NCI-H2107 treated with DMSO at 0.1 percent for 48 hours (cell line): Measurements from ENCODE around the gene SLC6A15.

Source experiments
- DNase-seq: peaks from one replicate; lab custom pipeline; 2025; ENCODE audit not compliant: unreplicated experiment; lab: John Stamatoyannopoulos, UW

SLC6A15 gene

GRCh38 chr12:84912198-84913128 lies at the start of gene SLC6A15:
TSS of gene SLC6A15 (minus strand) at chr12:84912799. CDS start at chr12:84892120, 20,679 bp downstream.
- no peak for DNase-seq

DNA sequence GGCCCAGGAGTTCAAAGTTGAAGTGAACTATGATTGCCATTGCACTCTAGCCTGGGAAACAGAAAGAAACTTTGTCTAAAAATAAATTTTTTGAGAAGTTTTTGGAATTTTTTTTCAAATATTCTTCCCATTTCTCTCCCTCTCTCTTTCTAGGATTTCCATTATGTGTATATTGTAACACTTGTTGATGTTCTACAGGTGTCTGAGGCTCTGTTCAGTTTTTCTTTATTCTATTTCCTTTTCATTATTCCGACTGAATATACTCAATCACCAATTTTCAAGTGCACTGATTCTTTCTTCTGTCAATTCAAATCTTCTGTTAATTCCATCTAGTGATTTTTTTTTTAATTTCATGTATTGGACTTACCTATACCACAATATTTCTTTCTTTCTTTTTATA lies 48.3 kb upstream of the SLC6A15 start:
- DNase-seq, result no peak

DNA sequence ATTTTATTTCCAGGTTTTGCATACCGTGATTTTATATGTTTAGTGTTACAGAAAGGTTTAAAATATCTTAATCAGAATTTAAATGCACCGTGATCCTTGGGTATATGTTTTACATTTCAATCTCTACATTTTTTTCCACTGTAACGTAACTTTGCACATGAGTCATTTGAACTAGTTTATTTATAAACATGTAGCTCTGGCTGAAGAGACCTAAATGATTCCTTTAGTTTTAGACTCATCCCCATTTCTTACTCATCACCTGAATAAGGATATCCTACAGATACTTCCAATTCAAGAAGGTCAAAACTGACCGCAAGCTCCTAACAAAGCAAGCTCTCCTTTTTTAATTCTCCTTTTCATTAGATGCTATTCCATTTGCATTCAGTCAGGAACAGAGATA lies 42.7 kb upstream of the SLC6A15 start:
- DNase-seq, result no peak

DNA sequence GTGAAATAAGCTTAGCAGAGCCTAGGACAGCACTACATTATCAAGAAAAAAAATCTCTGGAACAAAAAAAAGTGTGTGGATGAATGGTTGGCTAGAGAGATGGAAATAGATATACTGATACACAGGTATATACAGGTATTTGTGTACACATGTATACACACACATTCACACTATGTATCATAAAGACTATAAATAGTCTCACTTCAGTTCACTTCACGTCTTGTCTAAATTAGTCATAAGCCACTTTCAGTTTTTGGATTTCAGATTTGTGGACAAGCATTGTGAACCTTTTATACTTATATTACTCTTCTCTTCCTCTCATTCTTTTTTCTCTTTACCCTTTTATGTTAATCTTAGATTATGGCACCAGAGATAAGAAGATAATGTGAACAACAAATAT lies 41.8 kb upstream of the SLC6A15 start:
- DNase-seq, result no peak

- DNase-seq, result no peak
Observed at GRCh38 chr12:84950971-84951546, 38.5 kb upstream of the SLC6A15 start.

GRCh38 chr12:84946753-84947152 lies 34.2 kb upstream of the SLC6A15 start:
- DNase-seq, result no peak

DNA sequence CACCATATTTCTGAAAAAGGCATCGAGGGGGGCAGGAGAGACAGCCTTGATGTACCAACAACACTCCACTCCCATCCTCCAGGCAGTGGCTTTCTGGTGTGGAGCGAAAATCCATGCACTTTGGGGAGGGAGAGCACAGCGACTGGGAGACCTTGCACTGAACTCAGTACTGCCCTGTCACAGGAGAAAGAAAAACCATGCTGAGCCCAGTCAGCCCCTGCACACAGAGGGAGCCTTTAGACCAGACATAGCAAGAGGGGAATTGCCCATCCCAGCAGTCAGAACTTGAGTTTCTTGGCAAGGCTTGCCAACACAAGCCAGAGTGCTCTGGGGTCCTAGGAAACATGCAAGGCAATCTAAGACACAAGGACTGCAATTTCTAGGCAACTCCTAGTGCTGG lies 24.8 kb upstream of the SLC6A15 start:
- DNase-seq, result no peak

GRCh38 chr12:84929501-84929900 lies 16.9 kb upstream of the SLC6A15 start:
- DNase-seq, result no peak

GRCh38 chr12:84924981-84925380 lies 12.4 kb upstream of the SLC6A15 start:
- no peak for DNase-seq

- DNase-seq, result no peak
Observed at GRCh38 chr12:84922693-84923092, 10.1 kb upstream of the SLC6A15 start.

DNA sequence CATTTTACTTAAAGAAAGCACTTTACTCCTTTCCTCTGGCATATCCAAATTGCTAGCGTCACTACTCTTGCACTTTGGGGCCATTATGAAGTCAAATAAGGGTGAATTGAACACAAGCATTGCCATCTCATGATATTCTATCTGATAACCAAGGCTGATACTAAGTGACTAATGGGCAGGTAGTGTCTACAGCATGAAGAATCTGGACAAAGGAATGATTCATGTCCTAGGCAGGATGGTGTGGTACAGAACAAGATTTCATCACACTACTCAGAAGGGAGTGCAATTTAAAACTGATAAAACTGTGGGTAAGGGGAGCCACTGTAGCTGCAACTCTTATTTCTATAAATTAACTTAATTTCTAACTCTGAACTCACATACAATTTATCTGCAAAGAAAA lies 7.7 kb upstream of the SLC6A15 start:
- DNase-seq, result no peak

DNA sequence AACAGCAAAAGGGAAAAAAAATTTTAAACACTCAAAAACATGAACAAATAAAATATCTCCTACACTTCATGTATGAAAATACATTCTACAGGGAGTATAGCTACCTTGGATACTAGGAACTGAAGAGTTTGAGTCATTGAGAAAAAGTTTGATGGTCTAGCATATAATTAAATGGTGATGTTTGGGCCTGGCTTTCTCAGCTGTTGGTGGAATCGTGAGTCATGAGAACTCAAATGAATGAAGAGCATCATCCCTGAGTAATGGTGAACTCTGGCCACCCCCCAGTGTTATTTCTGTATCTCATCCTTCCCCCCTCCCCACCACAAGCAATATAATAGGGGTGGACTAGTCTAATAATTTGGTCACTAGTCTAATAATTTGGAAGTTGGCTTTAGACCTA lies 6.7 kb upstream of the SLC6A15 start:
- DNase-seq, result no peak

GRCh38 chr12:84913129-84913515 lies 523 bp upstream of the SLC6A15 start:
- DNase-seq, result no peak

- DNase-seq, result no peak
Observed at GRCh38 chr12:84911271-84912197, 1.1 kb downstream of the SLC6A15 start.

- no peak for DNase-seq
Observed at GRCh38 chr12:84910549-84911241, 1.9 kb downstream of the SLC6A15 start.

DNA sequence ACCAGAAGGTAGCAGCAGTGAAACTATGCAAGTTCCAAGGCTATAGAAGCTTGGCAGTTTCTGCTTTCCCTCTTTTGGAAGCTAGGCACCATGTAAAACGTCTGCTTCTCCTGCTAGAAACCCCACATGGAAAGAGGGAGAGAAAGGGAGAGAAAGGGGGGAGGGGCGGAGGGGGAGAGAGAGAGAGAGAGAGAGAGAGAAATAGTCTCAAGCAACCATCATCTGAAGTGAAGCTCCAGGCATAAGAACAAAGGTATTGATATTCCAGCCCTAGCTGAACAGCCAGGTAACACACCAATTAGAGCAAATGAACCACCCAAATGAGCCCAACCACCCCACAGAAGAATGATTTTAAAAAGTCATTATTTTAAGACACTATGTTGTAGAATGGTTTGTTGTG lies 8.5 kb downstream of the SLC6A15 start:
- no peak for DNase-seq

DNA sequence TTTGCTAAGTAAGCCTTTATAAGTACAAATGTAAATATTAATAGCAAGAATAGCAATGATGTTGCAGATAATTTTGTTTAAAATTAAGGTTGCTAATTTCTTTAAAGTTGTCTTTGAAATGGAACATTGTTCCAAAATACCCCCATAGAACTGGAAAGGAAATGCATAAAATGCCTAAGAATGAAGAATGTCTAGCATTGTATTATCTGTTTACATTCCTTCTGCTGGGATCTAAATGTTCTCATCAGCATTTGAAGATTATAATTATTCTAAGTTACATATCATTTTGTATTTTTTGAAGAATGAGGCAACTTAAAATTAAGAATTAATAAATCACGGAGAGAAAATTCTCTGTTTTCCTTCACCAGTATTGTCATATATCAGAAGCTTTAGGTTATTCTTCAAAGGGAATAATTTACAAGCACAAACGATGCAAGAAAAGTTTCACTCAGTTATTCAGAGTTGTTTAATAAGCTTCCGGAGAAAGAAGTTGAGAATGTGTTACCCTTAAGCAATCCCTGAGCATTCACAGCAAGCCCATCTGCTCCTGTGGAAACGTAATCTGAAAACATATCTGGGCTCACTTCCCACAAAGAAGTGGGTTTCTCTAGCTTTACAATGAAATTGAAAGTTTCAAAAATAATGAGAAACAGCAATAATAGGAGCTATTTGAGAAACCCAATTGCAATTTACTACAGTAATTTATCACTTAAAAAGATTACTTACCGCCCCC lies 21.3 kb downstream of the SLC6A15 start:
- DNase-seq, result no peak

GRCh38 chr12:84889818-84890217 lies 22.8 kb downstream of the SLC6A15 start:
- no peak for DNase-seq

DNA sequence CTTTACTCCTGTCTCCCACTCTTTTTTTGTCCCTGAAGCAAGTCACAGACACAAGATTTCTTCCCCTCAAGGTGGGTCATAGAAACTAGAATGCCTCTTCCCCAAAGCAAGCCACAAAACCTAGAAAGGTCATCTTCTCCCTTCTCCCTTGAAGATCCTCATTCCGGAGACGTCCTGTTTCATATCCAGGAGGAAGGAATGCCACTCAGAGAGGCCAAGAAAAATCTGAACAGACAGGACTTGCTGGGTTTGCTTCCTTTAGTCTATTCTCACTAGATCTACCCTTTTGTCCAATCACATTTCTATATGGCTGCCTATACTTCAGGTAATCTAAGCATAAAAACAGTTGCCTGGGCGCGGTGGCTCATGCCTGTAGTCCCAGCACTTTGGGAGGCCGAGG lies 23.7 kb downstream of the SLC6A15 start:
- no peak for DNase-seq

DNA sequence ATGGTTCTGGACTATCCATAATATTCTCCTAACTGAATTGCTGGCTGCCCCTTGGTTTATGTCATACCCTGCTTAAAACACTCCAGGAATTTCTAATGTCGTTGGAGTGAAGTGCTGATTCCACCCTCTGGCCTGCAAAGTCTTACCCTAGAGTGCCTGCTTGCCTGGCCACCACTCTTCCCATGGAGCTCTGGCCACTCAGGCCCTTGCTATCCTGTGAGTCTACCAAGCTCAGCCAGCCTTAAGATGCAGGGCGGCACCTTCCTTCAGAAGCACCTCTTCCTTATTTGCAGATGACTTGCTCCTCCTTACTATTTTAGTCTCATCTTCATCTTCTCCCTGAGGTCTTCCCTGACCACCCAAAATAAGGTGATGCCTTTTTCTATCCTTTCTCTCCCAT lies 35.3 kb downstream of the SLC6A15 start:
- no peak for DNase-seq
